Measurements from ENCODE around the gene MIAT.
"Not testable (repeated sequence)": the region's sequence is repeated elsewhere in the genome, so short reads cannot be mapped to it uniquely, and the experiment has no call there.

MIAT gene

GRCh38 chr22:26700462-26700861 lies 43.1 kb downstream of the MIAT start:
- DNase-seq (ENCODE audit: low read depth): no peak

- DNase-seq (ENCODE audit: low read depth): no peak
These were observed 43.5 kb downstream of the MIAT start for GRCh38 chr22:26700886-26701285.

- DNase-seq (ENCODE audit: low read depth): no peak
These were observed 43.9 kb downstream of the MIAT start for GRCh38 chr22:26701323-26701722.

GRCh38 chr22:26702906-26703830 lies 45.8 kb downstream of the MIAT start:
- DNase-seq (ENCODE audit: low read depth): no peak

- not testable (repeated sequence) for DNase-seq (ENCODE audit: low read depth)
These were observed 48.0 kb downstream of the MIAT start for GRCh38 chr22:26705379-26705778.

- DNase-seq (ENCODE audit: low read depth): no peak
These were observed 49.7 kb downstream of the MIAT start for GRCh38 chr22:26707090-26707489.

GRCh38 chr22:26707581-26707980 lies 50.2 kb downstream of the MIAT start:
- no peak for DNase-seq (ENCODE audit: low read depth)

- no peak for DNase-seq (ENCODE audit: low read depth)
These were observed 51.0 kb downstream of the MIAT start for GRCh38 chr22:26708256-26709009.

- no peak for DNase-seq (ENCODE audit: low read depth)
These were observed 52.4 kb downstream of the MIAT start for GRCh38 chr22:26709617-26710390.

GRCh38 chr22:26711205-26711963 lies 54.0 kb downstream of the MIAT start:
- DNase-seq (ENCODE audit: low read depth): no peak

- DNase-seq (ENCODE audit: low read depth): no peak
These were observed 54.8 kb downstream of the MIAT start for GRCh38 chr22:26712158-26712557.

GRCh38 chr22:26713823-26714449 lies 56.5 kb downstream of the MIAT start:
- no peak for DNase-seq (ENCODE audit: low read depth)

- no peak for DNase-seq (ENCODE audit: low read depth)
These were observed 57.6 kb downstream of the MIAT start for GRCh38 chr22:26714971-26715370.

GRCh38 chr22:26715392-26715936 lies 58.1 kb downstream of the MIAT start:
- no peak for DNase-seq (ENCODE audit: low read depth)

GRCh38 chr22:26718488-26718887 lies 61.1 kb downstream of the MIAT start:
- DNase-seq (ENCODE audit: low read depth): no peak

GRCh38 chr22:26718905-26719304 lies 61.5 kb downstream of the MIAT start:
- no peak for DNase-seq (ENCODE audit: low read depth)

- DNase-seq (ENCODE audit: low read depth): no peak
These were observed 64.8 kb downstream of the MIAT start for GRCh38 chr22:26722159-26722558.

- DNase-seq (ENCODE audit: low read depth): no peak
These were observed 67.0 kb downstream of the MIAT start for GRCh38 chr22:26724414-26724813.

GRCh38 chr22:26725012-26725676 lies 67.8 kb downstream of the MIAT start:
- no peak for DNase-seq (ENCODE audit: low read depth)
